ENCODE results near the gene CACNA2D4. TPM values are rescaled to one million over a fixed set of nuclear protein-coding genes. Genes with fewer than 3 reads are reported as not detected.

CACNA2D4 gene
- polyA plus RNA-seq, 1 experiment = 0.22 TPM

- no peak overlapping the region for H3K27ac ChIP-seq (ENCODE audit: low read depth, low read length)
- TF ChIP-seq CTCF (IDR thresholded peaks at IDR 0.05; ENCODE audit: low read depth, low read length) = no peak
- H3K27me3 ChIP-seq (ENCODE audit: control insufficient read depth, insufficient read depth, low read length) = no peaks in the 10 kb centered on the region
- no peaks in the 10 kb centered on the region for H3K9me3 ChIP-seq (ENCODE audit: control insufficient read depth, insufficient read depth, low read length)
- H3K4me3 ChIP-seq (ENCODE audit: low read depth, low read length) = no peak overlapping the region
- DNase-seq (ENCODE audit: low read depth, low spot score) = no peak
- POLR2A ChIA-PET = no interaction called here
- CTCF ChIA-PET = interaction anchor here (3.3 kb wide), 1 partner anchor 23 kb away, joined by 23 read pairs; no protein-coding TSS in a partner anchor
Observed at GRCh38 chr12:1962051-1963020, 43.9 kb upstream of the CACNA2D4 start.

- ChIA-PET POLR2A (no interaction called here), CTCF (interaction anchor here (0.9 to 8.3 kb wide), 4 partner anchors 10 to 626 kb away, joined by 3 to 63 read pairs (median 3); no protein-coding TSS in a partner anchor)
- Histone ChIP-seq H3K4me3 (ENCODE audit: low read depth, low read length) (no peak overlapping the region), H3K27me3 (ENCODE audit: control insufficient read depth, insufficient read depth, low read length) (no peaks in the 10 kb centered on the region), H3K9me3 (ENCODE audit: control insufficient read depth, insufficient read depth, low read length) (no peaks in the 10 kb centered on the region), H3K27ac (ENCODE audit: low read depth, low read length) (no peak overlapping the region)
- DNase-seq (ENCODE audit: low read depth, low spot score) = no peak
- no peak for TF ChIP-seq CTCF (IDR thresholded peaks at IDR 0.05; ENCODE audit: low read depth, low read length)
Observed at GRCh38 chr12:1956716-1957115, 38.3 kb upstream of the CACNA2D4 start.

- Histone ChIP-seq H3K27me3 (ENCODE audit: control insufficient read depth, insufficient read depth, low read length) (no peaks in the 10 kb centered on the region), H3K9me3 (ENCODE audit: control insufficient read depth, insufficient read depth, low read length) (no peaks in the 10 kb centered on the region), H3K27ac (ENCODE audit: low read depth, low read length) (no peak overlapping the region), H3K4me3 (ENCODE audit: low read depth, low read length) (no peak overlapping the region)
- TF ChIP-seq CTCF (IDR thresholded peaks at IDR 0.05; ENCODE audit: low read depth, low read length) = no peak
- CTCF ChIA-PET = interaction anchor here (0.6 to 2.6 kb wide), 2 partner anchors 10 to 297 kb away, joined by 6 to 30 read pairs; no protein-coding TSS in a partner anchor
- no peak for DNase-seq (ENCODE audit: low read depth, low spot score)
- POLR2A ChIA-PET = no interaction called here
Observed at GRCh38 chr12:1949771-1950470, 31.5 kb upstream of the CACNA2D4 start.

GRCh38 chr12:1948883-1949282, 30.4 kb upstream of the CACNA2D4 start:
- Histone ChIP-seq H3K9me3 (ENCODE audit: control insufficient read depth, insufficient read depth, low read length) (no peaks in the 10 kb centered on the region), H3K4me3 (ENCODE audit: low read depth, low read length) (no peak overlapping the region), H3K27me3 (ENCODE audit: control insufficient read depth, insufficient read depth, low read length) (no peaks in the 10 kb centered on the region), H3K27ac (ENCODE audit: low read depth, low read length) (no peak overlapping the region)
- no peak for DNase-seq (ENCODE audit: low read depth, low spot score)
- ChIA-PET POLR2A (no interaction called here), CTCF (interaction anchor here (2.6 kb wide), 1 partner anchor 9 kb away, joined by 30 read pairs; no protein-coding TSS in a partner anchor)
- TF ChIP-seq CTCF (IDR thresholded peaks at IDR 0.05; ENCODE audit: low read depth, low read length) = no peak

Measured in AG04450 (cell line).